ENCODE results near the gene EZH1.

The EZH1 gene

GRCh38 chr17:42683407-42684034, 61.3 kb downstream of the EZH1 start:
- Mint-ChIP-seq H3K4me1 (peaks cover 57% of the 10 kb centered on the region), H3K4me3 (peak overlapping the region; percentile 5 to 85), H3K27me3 (peaks cover 59% of the 10 kb centered on the region), H3K9me3 (no peaks in the 10 kb centered on the region), H3K27ac (no peak overlapping the region)
- no peak for ATAC-seq
- DNase-seq: no peak

GRCh38 chr17:42682722-42683403, 62.0 kb downstream of the EZH1 start:
- peak in 1 of 2 donors; percentile 35 for DNase-seq
- Mint-ChIP-seq H3K4me3 (peak overlapping the region; percentile 75 to 85), H3K9me3 (no peaks in the 10 kb centered on the region), H3K27me3 (peaks cover 59% of the 10 kb centered on the region), H3K4me1 (peaks cover 62% of the 10 kb centered on the region), H3K27ac (no peak overlapping the region)
- ATAC-seq: peak; percentile 18

GRCh38 chr17:42681976-42682721, 62.7 kb downstream of the EZH1 start, which contains the start of gene CNTNAP1:
Gene CNTNAP1, plus strand, starts transcription at chr17:42682531. Its CDS starts 299 bp downstream, at chr17:42682830.
- H3K4me3 Mint-ChIP-seq: peak within 1 kb of the TSS; percentile 75 to 85
- DNase-seq (no peak), ATAC-seq (no peak)
- peaks cover 59% of the 10 kb centered on the region for H3K27me3 Mint-ChIP-seq
- H3K9me3 Mint-ChIP-seq: no peaks in the 10 kb centered on the region
- H3K4me1 Mint-ChIP-seq: peaks cover 70% of the 10 kb centered on the region
- H3K27ac Mint-ChIP-seq: no peak within 1 kb of the TSS

- Mint-ChIP-seq H3K4me3 (peak overlapping the region; percentile 87 to 93), H3K27ac (no peak overlapping the region), H3K27me3 (peaks cover 71% of the 10 kb centered on the region), H3K4me1 (peaks cover 82% of the 10 kb centered on the region), H3K9me3 (no peaks in the 10 kb centered on the region)
- ATAC-seq: no peak
- DNase-seq: no peak
Measured at GRCh38 chr17:42680331-42680808, 64.5 kb downstream of the EZH1 start.

- peak overlapping the region; percentile 87 to 93 for H3K4me3 Mint-ChIP-seq
- peak; percentile 81 to 87 for DNase-seq
- H3K9me3 Mint-ChIP-seq: no peaks in the 10 kb centered on the region
- H3K27ac Mint-ChIP-seq: peak overlapping the region; percentile 82 to 91
- ATAC-seq: peak; percentile 68
- H3K27me3 Mint-ChIP-seq: peaks cover 72% of the 10 kb centered on the region
- peaks cover 88% of the 10 kb centered on the region for H3K4me1 Mint-ChIP-seq
Measured at GRCh38 chr17:42679492-42680330, 65.1 kb downstream of the EZH1 start.

- DNase-seq: peak in 1 of 2 donors; percentile 69
- Mint-ChIP-seq H3K4me3 (peak overlapping the region; percentile 87 to 93), H3K27me3 (peaks cover 72% of the 10 kb centered on the region), H3K9me3 (no peaks in the 10 kb centered on the region), H3K4me1 (peaks cover 93% of the 10 kb centered on the region), H3K27ac (peak overlapping the region in 1 of 2 donors; percentile 82)
- peak; percentile 59 for ATAC-seq
Measured at GRCh38 chr17:42678951-42679491, 65.8 kb downstream of the EZH1 start.

- peak overlapping the region; percentile 87 to 93 for H3K4me3 Mint-ChIP-seq
- peak overlapping the region; percentile 26 to 49 for H3K27ac Mint-ChIP-seq
- peaks cover 72% of the 10 kb centered on the region for H3K27me3 Mint-ChIP-seq
- H3K9me3 Mint-ChIP-seq: no peaks in the 10 kb centered on the region
- ATAC-seq (peak; percentile 35), DNase-seq (peak; percentile 74 to 84)
- peaks cover 88% of the 10 kb centered on the region for H3K4me1 Mint-ChIP-seq
Measured at GRCh38 chr17:42677921-42678781, 66.7 kb downstream of the EZH1 start.

- DNase-seq (peak; percentile 98), ATAC-seq (peak; percentile 82)
- peaks cover 78% of the 10 kb centered on the region for H3K4me1 Mint-ChIP-seq
- H3K4me3 Mint-ChIP-seq: peak overlapping the region; percentile 87 to 93
- no peaks in the 10 kb centered on the region for H3K9me3 Mint-ChIP-seq
- peak overlapping the region in 1 of 2 donors; percentile 42 for H3K27ac Mint-ChIP-seq
- H3K27me3 Mint-ChIP-seq: peaks cover 72% of the 10 kb centered on the region
Measured at GRCh38 chr17:42677012-42677857, 67.6 kb downstream of the EZH1 start.

- peak within 1 kb of the TSS; percentile 87 to 93 for H3K4me3 Mint-ChIP-seq
- H3K27ac Mint-ChIP-seq: peak within 1 kb of the TSS in 1 of 2 donors; percentile 68
- peaks cover 77% of the 10 kb centered on the region for H3K4me1 Mint-ChIP-seq
- ATAC-seq (no peak), DNase-seq (peak; percentile 22 to 44)
- H3K27me3 Mint-ChIP-seq: peaks cover 72% of the 10 kb centered on the region
- no peaks in the 10 kb centered on the region for H3K9me3 Mint-ChIP-seq
Measured at GRCh38 chr17:42676424-42677011, 68.3 kb downstream of the EZH1 start, which contains the start of gene PLEKHH3. Gene PLEKHH3, minus strand, starts transcription at chr17:42676994. Its CDS starts 431 bp downstream, at chr17:42676563.

GRCh38 chr17:42675965-42676423, 68.8 kb downstream of the EZH1 start:
- DNase-seq: no peak
- peaks cover 72% of the 10 kb centered on the region for H3K27me3 Mint-ChIP-seq
- H3K9me3 Mint-ChIP-seq: no peaks in the 10 kb centered on the region
- ATAC-seq: no peak
- H3K4me3 Mint-ChIP-seq: peak overlapping the region; percentile 87 to 93
- H3K27ac Mint-ChIP-seq: no peak overlapping the region
- H3K4me1 Mint-ChIP-seq: peaks cover 77% of the 10 kb centered on the region

- ATAC-seq (no peak), DNase-seq (no peak)
- Mint-ChIP-seq H3K27ac (no peak overlapping the region), H3K4me1 (peaks cover 77% of the 10 kb centered on the region), H3K4me3 (peak overlapping the region; percentile 87 to 93), H3K27me3 (peaks cover 72% of the 10 kb centered on the region), H3K9me3 (no peaks in the 10 kb centered on the region)
Measured at GRCh38 chr17:42675348-42675964, 69.4 kb downstream of the EZH1 start.

GRCh38 chr17:42674755-42675347, 70.0 kb downstream of the EZH1 start:
- peaks cover 75% of the 10 kb centered on the region for H3K4me1 Mint-ChIP-seq
- DNase-seq (no peak), ATAC-seq (no peak)
- H3K9me3 Mint-ChIP-seq: no peaks in the 10 kb centered on the region
- H3K27me3 Mint-ChIP-seq: peaks cover 72% of the 10 kb centered on the region
- H3K27ac Mint-ChIP-seq: no peak overlapping the region
- peak overlapping the region in 1 of 2 donors; percentile 44 for H3K4me3 Mint-ChIP-seq
